GM21529 (cell line): ENCODE measurements around the gene DPYSL4.

ENCODE experiments used
- ATAC-seq: cut with Tn5 transposase; IDR thresholded peaks from one replicate; pipeline ENCODE4 v1.9.1; 2021; ENCODE audit not compliant: unreplicated experiment

The DPYSL4 gene

DNA sequence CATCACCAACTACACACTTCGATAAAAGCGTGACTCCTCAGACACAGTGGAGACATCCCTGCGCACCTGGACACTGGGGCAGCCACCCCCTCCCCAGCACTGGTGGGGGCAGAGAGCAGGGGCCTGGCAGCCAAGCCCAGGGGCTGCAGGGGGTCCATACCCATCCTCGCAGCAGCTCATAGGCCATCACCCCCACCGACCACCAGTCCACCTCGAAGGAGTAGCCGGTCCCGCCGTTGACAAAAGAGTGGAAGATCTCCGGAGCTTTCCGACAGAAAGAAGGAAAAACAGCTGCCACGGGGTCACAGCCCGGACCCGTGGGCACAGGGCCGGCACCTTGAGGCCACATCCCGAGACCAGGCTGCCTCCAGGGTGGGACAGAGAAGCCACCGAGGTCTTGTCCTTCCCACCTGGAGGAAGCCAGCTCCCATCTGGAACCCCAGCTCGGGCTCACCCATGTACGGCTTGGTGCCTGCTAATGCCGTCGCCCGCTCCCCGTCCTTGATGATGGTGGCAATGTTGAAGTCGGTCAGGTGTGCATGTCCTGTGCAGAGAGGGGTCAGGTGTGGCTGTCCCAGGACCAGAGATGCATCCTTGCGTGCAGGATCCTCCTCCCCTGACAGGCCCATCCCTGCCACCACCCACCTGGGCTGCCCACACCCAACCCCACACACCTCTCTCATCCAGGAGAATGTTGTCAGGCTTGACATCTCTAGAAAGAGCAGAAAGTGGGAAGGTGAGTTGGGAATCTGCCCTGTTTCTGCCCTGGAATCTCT, 38.5 kb downstream of the DPYSL4 start:
- ATAC-seq, result no peak

- no peak for ATAC-seq
Observed at GRCh38 chr10:132225849-132226205, 39.1 kb downstream of the DPYSL4 start.

DNA sequence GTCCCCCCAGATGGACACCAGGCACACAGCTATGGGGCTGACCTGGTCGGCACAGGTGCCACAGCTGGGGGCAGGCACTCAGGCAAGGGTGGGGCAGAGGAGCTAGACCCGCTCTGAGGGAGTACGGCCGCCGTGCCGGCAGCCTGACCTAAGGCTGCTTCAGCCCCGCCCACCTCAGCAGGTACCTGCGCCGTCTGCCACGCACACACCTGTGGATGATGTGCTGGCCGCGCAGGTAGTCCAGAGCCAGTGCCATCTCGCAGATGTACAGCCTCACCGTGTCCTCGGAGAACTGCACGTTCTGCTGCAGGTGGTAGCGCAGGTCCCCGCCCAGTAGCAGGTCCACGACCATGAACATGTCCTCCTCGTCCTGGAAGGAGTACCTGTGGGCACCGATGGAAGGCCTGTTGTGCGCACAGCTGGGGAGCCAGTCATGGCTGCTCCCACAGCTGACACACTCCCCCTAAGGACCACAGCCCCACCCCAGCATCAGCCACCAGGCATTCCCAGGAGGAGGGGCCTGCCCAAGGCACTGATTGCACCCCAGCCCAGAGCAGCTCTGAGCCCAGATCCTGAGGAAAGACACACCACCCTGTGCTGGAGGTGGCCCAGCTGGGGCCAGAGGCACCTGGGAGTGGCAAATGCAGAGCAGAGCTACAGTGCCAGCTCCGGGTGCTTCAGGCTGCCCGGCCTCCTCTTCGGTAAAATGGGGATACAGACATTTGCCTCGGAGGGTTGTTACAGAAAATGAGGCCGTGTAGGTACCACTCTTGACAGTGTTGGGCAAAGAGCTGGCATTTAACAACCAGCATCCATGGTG, 40.0 kb downstream of the DPYSL4 start:
- ATAC-seq, result no peak

DNA sequence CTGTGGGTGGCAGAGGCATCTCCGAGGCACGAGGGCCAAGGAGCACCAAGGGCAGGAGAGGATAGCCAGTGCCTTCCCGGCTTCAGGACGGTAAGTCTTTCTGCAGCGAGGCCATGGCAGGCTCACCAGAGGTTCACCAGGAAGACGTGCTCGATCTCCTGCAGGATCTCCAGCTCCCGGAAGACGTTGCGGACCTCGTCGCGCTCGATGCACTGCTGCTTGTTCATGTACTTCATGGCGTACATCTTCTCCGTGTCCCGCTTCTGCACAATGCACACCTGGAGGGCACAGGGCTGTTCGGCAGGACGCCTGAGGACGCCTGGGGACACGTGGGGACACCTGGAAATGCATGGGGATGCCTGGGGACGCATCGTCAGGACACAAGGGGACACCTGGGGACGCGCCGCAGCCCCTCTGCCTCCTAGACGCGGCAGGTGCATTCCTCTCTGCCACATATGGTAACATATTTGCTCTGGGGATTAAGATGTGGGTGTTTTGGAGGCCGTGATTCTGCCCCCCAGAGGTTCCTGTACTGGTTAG, 41.2 kb downstream of the DPYSL4 start:
- no peak for ATAC-seq

- no peak for ATAC-seq
Observed at GRCh38 chr10:132228616-132229015, 41.9 kb downstream of the DPYSL4 start.

GRCh38 chr10:132229096-132229495, 42.3 kb downstream of the DPYSL4 start:
- no peak for ATAC-seq

- peak; percentile 67 for ATAC-seq
Observed at GRCh38 chr10:132229834-132230556, 43.2 kb downstream of the DPYSL4 start.

- ATAC-seq, result no peak
Observed at GRCh38 chr10:132230557-132231210, 43.9 kb downstream of the DPYSL4 start.

GRCh38 chr10:132231656-132232022, 44.9 kb downstream of the DPYSL4 start:
- ATAC-seq, result no peak

- no peak for ATAC-seq
Observed at GRCh38 chr10:132232023-132232951, 45.5 kb downstream of the DPYSL4 start.

- no peak for ATAC-seq
Observed at GRCh38 chr10:132232981-132233380, 46.2 kb downstream of the DPYSL4 start.

- ATAC-seq, result no peak
Observed at GRCh38 chr10:132233501-132234085, 46.8 kb downstream of the DPYSL4 start.

DNA sequence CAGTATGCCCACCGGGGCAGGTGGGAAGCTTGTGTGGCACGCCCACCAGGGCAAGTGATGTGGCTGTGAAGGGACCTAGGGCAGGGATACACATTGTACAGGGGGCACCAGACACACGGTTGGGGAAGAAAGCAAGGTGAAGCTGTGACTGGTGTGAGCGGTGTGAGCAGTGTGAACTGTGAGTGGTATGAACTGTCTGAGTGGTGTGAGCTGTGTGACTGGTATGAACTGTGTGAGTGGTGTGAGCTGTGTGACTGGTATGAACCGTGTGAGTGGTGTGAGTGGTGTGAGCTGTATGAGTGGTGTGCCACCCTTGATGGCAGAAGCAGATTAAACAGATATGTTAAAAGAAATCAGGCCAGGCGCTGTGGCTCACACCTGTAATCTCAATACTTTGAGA, 48.1 kb downstream of the DPYSL4 start:
- no peak for ATAC-seq

DNA sequence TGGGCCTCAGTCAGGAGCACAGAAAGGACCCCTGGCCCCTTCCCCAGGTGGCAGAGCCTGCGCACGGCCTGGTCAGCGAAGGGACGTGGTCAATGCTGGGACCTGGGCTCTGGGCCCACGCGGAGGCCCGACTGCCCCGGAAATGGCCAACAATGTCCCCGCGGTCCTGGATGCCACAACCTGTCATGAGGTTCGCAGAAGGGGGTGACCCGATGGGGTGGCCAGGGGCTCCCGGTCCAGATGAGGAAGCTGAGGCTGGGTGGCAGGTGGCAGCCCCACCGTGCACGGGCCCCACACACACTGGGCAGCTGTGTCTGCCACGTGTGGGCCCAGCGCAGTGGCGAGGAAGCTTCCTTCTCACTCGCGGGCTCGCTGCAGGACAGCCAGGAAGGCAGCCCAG, 49.4 kb downstream of the DPYSL4 start:
- ATAC-seq, result no peak

DNA sequence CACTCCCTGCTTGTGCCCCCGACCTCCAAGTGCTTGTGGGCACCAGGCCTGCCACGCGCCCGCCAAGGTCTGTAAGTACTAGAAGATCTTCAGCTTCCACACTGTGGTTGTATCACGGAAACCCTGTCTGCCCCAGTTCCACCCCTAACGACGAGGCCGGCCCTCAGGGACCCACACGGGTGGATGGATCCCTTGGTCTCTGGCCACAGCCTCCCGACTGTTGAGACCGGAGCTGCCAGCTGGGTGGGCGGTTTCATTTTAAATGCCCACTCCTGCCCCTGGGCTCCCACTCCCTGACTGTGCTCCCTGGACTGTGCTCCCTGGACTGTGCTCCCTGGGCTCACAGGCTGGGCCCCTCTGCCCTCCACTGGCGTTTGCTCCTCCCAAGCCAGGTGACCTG, 50.1 kb downstream of the DPYSL4 start:
- no peak for ATAC-seq

DNA sequence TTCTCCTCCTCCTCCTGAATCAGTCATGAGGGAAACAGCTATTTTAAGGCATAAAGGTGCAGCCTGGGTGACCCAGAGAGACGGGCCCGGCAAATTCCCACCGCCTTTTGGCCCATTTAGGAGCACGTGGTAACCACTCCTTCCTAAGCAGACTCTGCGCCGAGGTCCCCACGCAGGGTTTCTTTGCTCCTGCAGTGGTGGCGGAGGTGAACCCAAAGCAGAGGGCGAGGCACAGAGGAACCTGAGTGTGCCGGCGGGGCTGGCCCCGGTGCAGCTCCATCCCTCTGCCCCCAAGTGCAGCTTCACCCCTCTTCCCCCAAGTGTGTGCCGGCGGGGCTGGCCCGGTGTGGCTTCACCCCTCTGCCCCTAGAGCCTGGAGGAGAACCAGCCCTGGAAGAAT, 50.6 kb downstream of the DPYSL4 start:
- ATAC-seq, result no peak

- ATAC-seq, result no peak
Observed at GRCh38 chr10:132237871-132238270, 51.1 kb downstream of the DPYSL4 start.

DNA sequence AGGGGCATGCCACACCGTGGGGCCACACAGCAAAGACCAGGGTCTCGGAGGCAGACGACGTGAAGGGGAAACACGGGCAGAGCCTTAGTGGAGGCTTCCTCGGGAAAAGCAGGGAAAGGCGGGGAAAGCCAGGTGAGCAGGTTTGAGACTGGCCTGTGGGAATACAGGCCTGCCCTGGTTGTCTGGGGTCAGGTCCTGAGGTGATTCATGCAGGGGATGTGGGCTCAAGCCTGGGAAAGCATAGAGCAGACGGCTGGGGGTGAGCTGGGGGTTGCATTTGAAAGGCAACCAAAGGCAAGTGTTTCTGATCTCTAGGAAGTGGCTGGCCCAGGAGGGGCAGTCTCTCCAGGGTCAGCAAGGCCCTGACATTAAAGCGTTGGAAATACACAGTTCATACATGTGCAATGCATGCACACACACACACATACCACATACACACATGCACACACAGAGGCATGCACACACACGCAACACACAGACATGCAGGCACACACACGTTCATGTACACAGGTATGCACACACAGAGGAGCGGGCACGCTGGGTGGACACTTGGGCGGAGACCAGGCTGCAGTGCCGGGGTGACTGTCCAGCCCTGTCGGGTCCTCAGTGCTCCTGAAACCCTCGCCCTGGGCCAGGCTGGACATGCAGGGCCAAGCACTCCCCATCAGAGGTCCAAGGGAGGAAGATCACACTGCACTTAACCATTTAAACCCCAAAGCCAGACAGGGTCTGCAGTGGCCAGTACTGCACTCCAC, 51.8 kb downstream of the DPYSL4 start:
- ATAC-seq, result no peak
